ENCODE data around the gene AGBL3.

The AGBL3 gene

GRCh38 chr7:135158874-135159273, 172.6 kb downstream of the AGBL3 start:
- H3K27ac Mint-ChIP-seq, result peak overlapping the region; percentile 64
- H3K36me3 Mint-ChIP-seq (ENCODE audit: low read depth), result peaks cover 78% of the 10 kb centered on the region
- no peaks in the 10 kb centered on the region for H3K27me3 Mint-ChIP-seq (ENCODE audit: low read depth)
- H3K9me3 Mint-ChIP-seq, result peaks cover 47% of the 10 kb centered on the region
- peaks cover 36% of the 10 kb centered on the region for H3K4me1 Mint-ChIP-seq (ENCODE audit: low read depth)
- no peak overlapping the region for H3K4me3 Mint-ChIP-seq

- Mint-ChIP-seq H3K4me3 (peak overlapping the region; percentile 38), H3K36me3 (ENCODE audit: low read depth) (peaks cover 74% of the 10 kb centered on the region), H3K27me3 (ENCODE audit: low read depth) (no peaks in the 10 kb centered on the region)
Measured at GRCh38 chr7:135159359-135160085, 173.2 kb downstream of the AGBL3 start.

GRCh38 chr7:135160098-135160857, 174.0 kb downstream of the AGBL3 start:
- Mint-ChIP-seq H3K36me3 (ENCODE audit: low read depth) (peaks cover 67% of the 10 kb centered on the region), H3K9me3 (peaks cover 33% of the 10 kb centered on the region)

More at GRCh38 chr7:135159359-135160085, 173.2 kb downstream of the AGBL3 start:
- Mint-ChIP-seq H3K9me3 (peaks cover 40% of the 10 kb centered on the region), H3K4me1 (ENCODE audit: low read depth) (peaks cover 33% of the 10 kb centered on the region), H3K27ac (peak overlapping the region; percentile 57)

GRCh38 chr7:135160858-135161653, 174.7 kb downstream of the AGBL3 start:
- H3K4me1 Mint-ChIP-seq (ENCODE audit: low read depth), result peaks cover 30% of the 10 kb centered on the region
- peaks cover 65% of the 10 kb centered on the region for H3K36me3 Mint-ChIP-seq (ENCODE audit: low read depth)
- H3K9me3 Mint-ChIP-seq, result peaks cover 28% of the 10 kb centered on the region
- H3K27ac Mint-ChIP-seq, result peak overlapping the region; percentile 81
- H3K4me3 Mint-ChIP-seq, result no peak overlapping the region
- no peaks in the 10 kb centered on the region for H3K27me3 Mint-ChIP-seq (ENCODE audit: low read depth)

More at GRCh38 chr7:135160098-135160857, 174.0 kb downstream of the AGBL3 start:
- no peaks in the 10 kb centered on the region for H3K27me3 Mint-ChIP-seq (ENCODE audit: low read depth)
- peak overlapping the region; percentile 81 for H3K27ac Mint-ChIP-seq
- peak overlapping the region; percentile 56 for H3K4me3 Mint-ChIP-seq
- peaks cover 30% of the 10 kb centered on the region for H3K4me1 Mint-ChIP-seq (ENCODE audit: low read depth)

- peaks cover 21% of the 10 kb centered on the region for H3K9me3 Mint-ChIP-seq
- peaks cover 30% of the 10 kb centered on the region for H3K4me1 Mint-ChIP-seq (ENCODE audit: low read depth)
- no peaks in the 10 kb centered on the region for H3K27me3 Mint-ChIP-seq (ENCODE audit: low read depth)
- no peak overlapping the region for H3K4me3 Mint-ChIP-seq
- peak overlapping the region; percentile 9 for H3K27ac Mint-ChIP-seq
- H3K36me3 Mint-ChIP-seq (ENCODE audit: low read depth), result peaks cover 58% of the 10 kb centered on the region
Measured at GRCh38 chr7:135161669-135162068, 175.4 kb downstream of the AGBL3 start.

GRCh38 chr7:135162382-135163001, 176.2 kb downstream of the AGBL3 start:
- H3K9me3 Mint-ChIP-seq, result peaks cover 15% of the 10 kb centered on the region
- H3K4me1 Mint-ChIP-seq (ENCODE audit: low read depth), result peaks cover 38% of the 10 kb centered on the region
- no peak overlapping the region for H3K4me3 Mint-ChIP-seq
- H3K36me3 Mint-ChIP-seq (ENCODE audit: low read depth), result peaks cover 55% of the 10 kb centered on the region
- no peaks in the 10 kb centered on the region for H3K27me3 Mint-ChIP-seq (ENCODE audit: low read depth)
- H3K27ac Mint-ChIP-seq, result no peak overlapping the region

DNA sequence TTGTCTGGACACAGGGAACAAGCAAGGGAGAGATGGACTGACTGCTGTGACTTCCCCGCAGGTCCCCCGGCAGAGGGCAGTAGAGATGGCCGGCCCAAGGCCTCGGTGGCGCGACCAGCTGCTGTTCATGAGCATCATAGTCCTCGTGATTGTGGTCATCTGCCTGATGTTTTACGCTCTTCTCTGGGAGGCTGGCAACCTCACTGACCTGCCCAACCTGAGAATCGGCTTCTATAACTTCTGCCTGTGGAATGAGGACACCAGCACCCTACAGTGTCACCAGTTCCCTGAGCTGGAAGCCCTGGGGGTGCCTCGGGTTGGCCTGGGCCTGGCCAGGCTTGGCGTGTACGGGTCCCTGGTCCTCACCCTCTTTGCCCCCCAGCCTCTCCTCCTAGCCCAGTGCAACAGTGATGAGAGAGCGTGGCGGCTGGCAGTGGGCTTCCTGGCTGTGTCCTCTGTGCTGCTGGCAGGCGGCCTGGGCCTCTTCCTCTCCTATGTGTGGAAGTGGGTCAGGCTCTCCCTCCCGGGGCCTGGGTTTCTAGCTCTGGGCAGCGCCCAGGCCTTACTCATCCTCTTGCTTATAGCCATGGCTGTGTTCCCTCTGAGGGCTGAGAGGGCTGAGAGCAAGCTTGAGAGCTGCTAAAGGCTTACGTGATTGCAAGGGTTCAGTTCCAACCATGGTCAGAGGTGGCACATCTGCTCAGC, 178.2 kb downstream of the AGBL3 start:
- Mint-ChIP-seq H3K27ac (no peak overlapping the region), H3K9me3 (peaks cover 7% of the 10 kb centered on the region), H3K4me3 (no peak overlapping the region), H3K36me3 (ENCODE audit: low read depth) (peaks cover 53% of the 10 kb centered on the region), H3K4me1 (ENCODE audit: low read depth) (peaks cover 50% of the 10 kb centered on the region), H3K27me3 (ENCODE audit: low read depth) (no peaks in the 10 kb centered on the region)

GRCh38 chr7:135165862-135166261, 179.6 kb downstream of the AGBL3 start:
- peak overlapping the region; percentile 45 for H3K27ac Mint-ChIP-seq
- H3K9me3 Mint-ChIP-seq, result peaks cover 7% of the 10 kb centered on the region
- peaks cover 45% of the 10 kb centered on the region for H3K36me3 Mint-ChIP-seq (ENCODE audit: low read depth)
- H3K4me3 Mint-ChIP-seq, result no peak overlapping the region
- H3K4me1 Mint-ChIP-seq (ENCODE audit: low read depth), result peaks cover 43% of the 10 kb centered on the region
- H3K27me3 Mint-ChIP-seq (ENCODE audit: low read depth), result no peaks in the 10 kb centered on the region

DNA sequence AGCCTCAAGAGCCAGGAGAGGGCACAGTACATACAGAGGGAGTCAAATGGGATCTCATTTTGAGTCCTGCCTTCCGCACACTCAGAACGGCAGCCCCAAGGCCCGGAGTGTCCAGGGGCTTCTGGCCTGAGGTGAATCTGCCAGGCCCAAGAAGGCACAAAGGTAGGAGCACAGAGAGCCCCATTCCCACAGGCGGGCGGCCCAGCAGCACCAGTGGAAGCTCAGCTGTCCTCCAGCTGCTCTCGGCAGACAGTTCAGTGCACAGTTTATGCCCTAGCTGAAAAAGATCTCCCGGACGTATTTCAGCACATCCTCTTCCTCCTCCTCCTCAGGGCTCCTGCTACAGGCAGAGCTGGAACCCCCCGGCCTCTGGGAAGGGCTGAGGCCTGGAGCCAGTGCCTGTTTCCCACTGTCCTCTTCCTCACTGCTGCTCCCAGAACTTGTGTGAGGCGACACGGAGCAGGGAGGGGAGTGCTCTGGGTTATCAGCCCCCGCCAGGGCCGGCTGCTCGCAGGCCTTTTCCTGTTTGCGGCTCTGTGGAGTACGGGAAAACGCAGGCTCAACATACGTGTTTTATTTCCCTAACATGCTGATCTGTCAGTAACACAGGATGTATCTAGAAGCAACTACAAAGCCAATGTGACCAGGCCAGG, 180.2 kb downstream of the AGBL3 start:
- H3K4me3 Mint-ChIP-seq, result peak overlapping the region; percentile 12
- H3K27ac Mint-ChIP-seq, result peak overlapping the region; percentile 57
- peaks cover 40% of the 10 kb centered on the region for H3K36me3 Mint-ChIP-seq (ENCODE audit: low read depth)
- H3K9me3 Mint-ChIP-seq, result peaks cover 7% of the 10 kb centered on the region
- peaks cover 44% of the 10 kb centered on the region for H3K4me1 Mint-ChIP-seq (ENCODE audit: low read depth)
- no peaks in the 10 kb centered on the region for H3K27me3 Mint-ChIP-seq (ENCODE audit: low read depth)

DNA sequence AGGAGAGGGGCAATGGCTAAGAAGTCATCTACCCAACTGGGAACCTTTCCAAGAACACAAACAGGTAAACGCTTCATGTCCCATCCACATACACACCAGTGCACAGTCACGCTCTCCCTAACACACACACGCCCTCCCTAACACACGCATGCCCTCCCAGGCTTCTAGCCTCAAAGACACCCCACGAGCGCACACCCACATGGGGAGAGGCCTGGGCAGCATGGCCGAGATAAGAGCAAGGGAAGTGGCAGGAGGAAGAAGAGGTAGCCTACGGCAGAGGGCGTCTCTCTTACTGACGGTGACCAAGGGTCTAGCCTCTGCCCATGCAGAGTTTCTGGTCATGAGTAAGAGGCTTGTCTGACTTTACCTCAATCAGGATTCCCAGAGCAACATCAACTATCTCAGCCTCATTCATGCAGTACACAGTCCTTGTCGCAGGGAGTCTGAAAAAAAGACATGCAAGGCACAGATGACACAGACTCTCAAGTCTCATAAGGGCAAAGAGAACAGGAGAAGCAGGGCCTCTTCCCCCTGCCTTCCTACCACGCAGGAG, 181.1 kb downstream of the AGBL3 start:
- H3K27ac Mint-ChIP-seq, result peak overlapping the region; percentile 31
- peaks cover 31% of the 10 kb centered on the region for H3K36me3 Mint-ChIP-seq (ENCODE audit: low read depth)
- H3K4me3 Mint-ChIP-seq, result peak overlapping the region; percentile 25
- peaks cover 44% of the 10 kb centered on the region for H3K4me1 Mint-ChIP-seq (ENCODE audit: low read depth)
- peaks cover 2% of the 10 kb centered on the region for H3K9me3 Mint-ChIP-seq
- no peaks in the 10 kb centered on the region for H3K27me3 Mint-ChIP-seq (ENCODE audit: low read depth)

DNA sequence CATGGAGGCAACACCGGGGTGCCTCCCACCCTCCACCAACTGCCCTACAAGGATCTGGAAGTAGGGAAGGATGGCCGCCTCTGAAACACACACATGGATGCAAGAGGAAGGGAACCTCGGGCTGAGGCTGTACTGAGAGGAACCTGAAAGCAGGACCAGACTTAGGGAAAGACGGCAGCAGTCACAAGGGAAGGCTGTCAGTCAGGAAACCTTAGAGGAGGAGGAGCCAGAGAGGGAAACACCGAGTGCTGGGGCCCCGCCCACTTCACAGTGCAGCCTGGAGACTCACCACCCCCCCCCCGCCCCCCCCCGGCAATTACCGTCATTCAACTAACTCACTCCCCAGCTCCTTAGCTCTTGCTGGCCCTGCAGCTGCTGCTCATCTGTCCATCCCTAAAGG, 181.7 kb downstream of the AGBL3 start:
- no peaks in the 10 kb centered on the region for H3K27me3 Mint-ChIP-seq (ENCODE audit: low read depth)
- peak overlapping the region; percentile 18 for H3K4me3 Mint-ChIP-seq
- H3K9me3 Mint-ChIP-seq, result no peaks in the 10 kb centered on the region
- peaks cover 44% of the 10 kb centered on the region for H3K4me1 Mint-ChIP-seq (ENCODE audit: low read depth)
- peak overlapping the region; percentile 92 for H3K27ac Mint-ChIP-seq
- peaks cover 25% of the 10 kb centered on the region for H3K36me3 Mint-ChIP-seq (ENCODE audit: low read depth)

GRCh38 chr7:135168489-135169140, 182.3 kb downstream of the AGBL3 start:
- Mint-ChIP-seq H3K27ac (peak overlapping the region; percentile 92), H3K4me3 (peak overlapping the region; percentile 86), H3K4me1 (ENCODE audit: low read depth) (peaks cover 44% of the 10 kb centered on the region), H3K27me3 (ENCODE audit: low read depth) (no peaks in the 10 kb centered on the region), H3K9me3 (no peaks in the 10 kb centered on the region), H3K36me3 (ENCODE audit: low read depth) (peaks cover 24% of the 10 kb centered on the region)
